Measurements from ENCODE around the gene SCPEP1. TPM values are rescaled to one million over a fixed set of nuclear protein-coding genes. Genes with fewer than 3 reads are reported as not detected.
A peak's percentile ranks its signal among the peaks of the same experiment; 100 is the strongest.

The SCPEP1 gene
- total RNA-seq, 1 donor from 2014 or later, result 176 TPM

- H3K36me3 ChIP-seq, result peaks cover 81% of the 10 kb centered on the region
- TF ChIP-seq CTCF (IDR thresholded peaks at IDR 0.05), result peak; percentile 73
- H3K4me1 ChIP-seq, result no peaks in the 10 kb centered on the region
- intact Hi-C loops (cut with DNase I), result loop anchor here (5.0 kb wide), 1 partner anchor 123 kb away; no protein-coding TSS in a partner anchor
- peak; percentile 89 for ATAC-seq
- H3K4me3 ChIP-seq, result no peak overlapping the region
- H3K9me3 ChIP-seq, result no peaks in the 10 kb centered on the region
- DNase-seq, result no peak
- H3K27ac ChIP-seq, result no peak overlapping the region
- H3K27me3 ChIP-seq, result no peaks in the 10 kb centered on the region
Observed at GRCh38 chr17:56939869-56940484, 38.0 kb upstream of the SCPEP1 start.

DNA sequence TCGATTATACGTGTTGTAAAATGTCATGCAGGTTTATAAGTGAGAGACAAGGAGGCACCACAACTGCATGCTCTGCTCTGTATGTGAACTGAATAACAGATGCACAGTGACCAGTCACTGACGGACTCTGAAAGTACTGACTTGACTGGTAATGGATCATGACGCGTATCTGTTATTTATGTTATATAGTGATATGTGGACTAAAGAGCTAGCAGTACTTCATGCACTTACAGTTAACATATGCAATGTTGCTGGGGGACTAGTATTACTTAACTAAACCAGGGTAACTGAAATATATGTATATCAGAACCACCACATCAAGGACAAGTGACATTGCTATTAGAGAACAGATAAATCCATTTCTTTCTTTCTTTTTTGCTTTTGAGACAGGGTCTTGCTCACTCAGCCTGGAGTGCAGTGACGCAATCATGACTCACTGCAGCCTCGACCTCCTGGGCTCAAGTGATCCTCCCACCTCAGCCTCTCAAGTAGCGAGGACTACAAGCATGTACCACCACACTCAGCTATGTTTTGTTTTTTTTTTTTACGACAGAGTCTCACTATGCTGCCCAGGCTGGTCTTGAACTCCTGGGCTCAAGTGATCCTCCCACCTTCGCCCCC is 34.3 kb upstream of the SCPEP1 start:
- Histone ChIP-seq H3K27me3 (no peaks in the 10 kb centered on the region), H3K27ac (no peak overlapping the region), H3K9me3 (no peaks in the 10 kb centered on the region), H3K4me3 (no peak overlapping the region), H3K4me1 (no peaks in the 10 kb centered on the region), H3K36me3 (peaks cover 88% of the 10 kb centered on the region)
- no peak for DNase-seq
- TF ChIP-seq CTCF (IDR thresholded peaks at IDR 0.05), result no peak
- ATAC-seq, result no peak
- intact Hi-C loops (cut with DNase I), result loop anchor here (5.0 kb wide), 1 partner anchor 126 kb away; no protein-coding TSS in a partner anchor

GRCh38 chr17:56945938-56946505 is 31.9 kb upstream of the SCPEP1 start:
- intact Hi-C loops (cut with DNase I), result no loop called here
- no peak for ATAC-seq
- Histone ChIP-seq H3K9me3 (no peaks in the 10 kb centered on the region), H3K27me3 (no peaks in the 10 kb centered on the region), H3K4me3 (no peak overlapping the region), H3K4me1 (no peaks in the 10 kb centered on the region), H3K27ac (no peak overlapping the region), H3K36me3 (peaks cover 94% of the 10 kb centered on the region)
- DNase-seq, result no peak
- TF ChIP-seq CTCF (IDR thresholded peaks at IDR 0.05), result no peak

DNA sequence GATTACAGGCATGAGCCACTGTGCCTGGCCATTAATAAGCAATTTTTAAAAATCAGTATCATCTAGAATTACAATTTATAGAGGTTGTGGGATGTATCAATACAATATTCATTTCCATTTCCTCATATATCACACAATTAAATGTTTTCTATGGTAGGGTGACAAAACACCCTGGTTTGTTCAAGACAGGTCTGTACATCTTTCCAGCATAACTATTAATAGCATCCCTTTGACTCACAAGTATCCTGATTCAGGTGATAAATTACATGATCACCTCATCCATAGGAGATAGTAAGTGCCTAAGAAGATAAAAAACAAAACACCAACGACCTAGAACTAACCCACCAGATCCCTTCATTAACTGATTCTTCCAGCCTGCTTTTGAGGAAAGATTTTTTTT is 30.2 kb upstream of the SCPEP1 start:
- no peak for TF ChIP-seq CTCF (IDR thresholded peaks at IDR 0.05)

GRCh38 chr17:56948491-56948890 is 29.4 kb upstream of the SCPEP1 start:
- ATAC-seq, result no peak
- H3K27me3 ChIP-seq, result no peaks in the 10 kb centered on the region
- intact Hi-C loops (cut with DNase I), result no loop called here
- no peaks in the 10 kb centered on the region for H3K4me1 ChIP-seq
- H3K9me3 ChIP-seq, result no peaks in the 10 kb centered on the region
- peaks cover 72% of the 10 kb centered on the region for H3K36me3 ChIP-seq
- TF ChIP-seq CTCF (IDR thresholded peaks at IDR 0.05), result no peak
- H3K4me3 ChIP-seq, result no peak overlapping the region
- no peak overlapping the region for H3K27ac ChIP-seq
- no peak for DNase-seq

More for the DNA sequence above, 30.2 kb upstream of the SCPEP1 start:
- no peak for DNase-seq
- ATAC-seq, result no peak
- Histone ChIP-seq H3K4me3 (no peak overlapping the region), H3K27me3 (no peaks in the 10 kb centered on the region), H3K4me1 (no peaks in the 10 kb centered on the region), H3K36me3 (peaks cover 77% of the 10 kb centered on the region), H3K27ac (no peak overlapping the region), H3K9me3 (no peaks in the 10 kb centered on the region)
- intact Hi-C loops (cut with DNase I), result no loop called here
